Dendritic cell treated with granulocyte-macrophage colony-stimulating factor and Interleukin-4, amounts not matched to agents 40 ng/mL and 50 ng/mL, for 4 days (primary cell): Measurements from ENCODE around the gene PRR15L.
A peak's percentile ranks its signal among the peaks of the same experiment; 100 is the strongest.
"Not testable (repeated sequence)": the region's sequence is repeated elsewhere in the genome, so short reads cannot be mapped to it uniquely, and the experiment has no call there.

Experiments
- H3K27ac Mint-ChIP-seq: one replicate; pipeline ENCODE4 v1.8.0; 2022; ENCODE audit warnings: mild to moderate bottlenecking, mixed read lengths
- H3K27me3 Mint-ChIP-seq: one replicate; pipeline ENCODE4 v1.8.0; 2022; ENCODE audit warnings: mild to moderate bottlenecking, mixed read lengths
- H3K36me3 Mint-ChIP-seq: one replicate; pipeline ENCODE4 v1.8.0; 2022; ENCODE audit warnings: low read depth, mixed read lengths
- H3K4me1 Mint-ChIP-seq: one replicate; pipeline ENCODE4 v1.8.0; 2022; ENCODE audit warnings: low read depth, mixed read lengths
- H3K4me3 Mint-ChIP-seq: one replicate; pipeline ENCODE4 v1.8.0; 2022; ENCODE audit warnings: mild to moderate bottlenecking, moderate library complexity, mixed read lengths
- H3K9me3 Mint-ChIP-seq: one replicate; pipeline ENCODE4 v1.8.0; 2022; ENCODE audit warnings: mixed read lengths
- intact Hi-C: fragments of 100-400 bp; cut with micrococcal nuclease; formaldehyde crosslinking; loops from one replicate; pipeline ENCODE4 v1.15.0; 2022

Gene PRR15L

DNA sequence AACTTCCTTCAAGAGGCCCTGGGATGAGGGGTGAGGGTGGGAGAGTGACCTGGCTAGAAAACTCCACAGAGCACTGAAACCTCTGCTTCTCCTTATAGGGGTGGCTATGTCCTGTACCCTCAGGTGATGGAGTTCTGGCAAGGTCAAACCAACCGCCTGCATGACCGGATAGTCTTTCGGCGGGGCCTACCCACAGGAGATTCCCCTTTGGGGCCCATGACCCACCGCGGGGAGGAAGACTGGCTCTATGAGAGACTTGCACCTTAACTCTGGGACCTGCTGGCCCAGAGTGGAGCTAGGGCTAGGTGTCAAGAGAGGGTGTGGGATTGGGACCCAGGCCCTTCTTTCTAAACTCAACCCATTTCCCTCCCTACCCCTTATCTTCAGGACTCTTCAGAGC lies 11.2 kb downstream of the PRR15L start:
- Mint-ChIP-seq H3K27me3 (no peaks in the 10 kb centered on the region), H3K9me3 (no peaks in the 10 kb centered on the region), H3K4me1 (peaks cover 88% of the 10 kb centered on the region), H3K36me3 (peaks cover 64% of the 10 kb centered on the region), H3K27ac (peak overlapping the region; percentile 74), H3K4me3 (no peak overlapping the region)
- intact Hi-C loops, result no loop called here

DNA sequence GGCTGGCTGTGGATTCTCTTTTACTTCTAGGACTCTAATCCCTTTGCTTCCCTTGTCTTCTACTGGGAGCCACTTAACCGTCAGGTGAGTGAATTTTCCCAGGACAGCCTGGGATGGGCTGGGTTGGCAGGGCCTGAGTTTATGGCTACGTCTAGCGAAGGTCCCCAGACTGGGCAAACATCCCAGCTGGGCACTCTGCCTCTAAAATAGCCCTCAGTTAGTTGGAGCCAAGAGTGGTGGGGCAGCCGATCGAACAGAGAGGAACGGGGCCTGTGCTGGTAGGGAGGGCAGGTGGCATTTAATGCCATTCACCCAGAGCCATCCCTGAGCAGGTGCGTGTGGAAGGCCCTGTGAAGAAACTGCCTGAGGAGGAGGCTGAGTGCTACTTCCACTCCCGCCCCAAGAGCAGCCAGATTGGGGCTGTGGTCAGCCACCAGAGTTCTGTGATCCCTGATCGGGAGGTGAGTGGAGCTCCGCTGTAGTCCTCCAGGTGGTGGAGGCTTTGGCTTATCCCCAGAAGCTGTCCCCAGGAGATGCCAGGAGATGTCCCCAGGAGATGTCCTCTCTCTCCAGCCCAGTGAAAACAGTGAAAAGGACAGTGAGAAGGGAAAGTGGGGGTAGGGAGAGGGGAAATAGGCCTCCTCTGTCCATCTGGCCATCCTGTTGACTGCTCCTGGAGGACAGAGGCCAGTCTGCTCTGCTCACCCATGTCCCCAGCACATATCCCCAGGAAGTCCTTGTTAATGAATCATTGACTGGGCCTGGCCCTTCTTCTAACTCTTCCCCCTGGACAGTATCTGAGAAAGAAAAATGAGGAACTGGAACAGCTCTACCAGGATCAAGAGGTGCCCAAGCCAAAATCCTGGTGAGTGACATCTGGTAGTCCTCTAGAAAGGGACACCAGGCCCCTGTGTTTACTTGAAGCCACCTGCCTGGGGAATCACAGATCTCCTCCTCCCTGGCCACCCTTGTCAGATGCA lies 11.9 kb downstream of the PRR15L start:
- Mint-ChIP-seq H3K4me1 (peaks cover 87% of the 10 kb centered on the region), H3K9me3 (no peaks in the 10 kb centered on the region), H3K27me3 (no peaks in the 10 kb centered on the region), H3K4me3 (no peak overlapping the region), H3K27ac (peak overlapping the region; percentile 74), H3K36me3 (peaks cover 71% of the 10 kb centered on the region)
- intact Hi-C loops, result no loop called here

DNA sequence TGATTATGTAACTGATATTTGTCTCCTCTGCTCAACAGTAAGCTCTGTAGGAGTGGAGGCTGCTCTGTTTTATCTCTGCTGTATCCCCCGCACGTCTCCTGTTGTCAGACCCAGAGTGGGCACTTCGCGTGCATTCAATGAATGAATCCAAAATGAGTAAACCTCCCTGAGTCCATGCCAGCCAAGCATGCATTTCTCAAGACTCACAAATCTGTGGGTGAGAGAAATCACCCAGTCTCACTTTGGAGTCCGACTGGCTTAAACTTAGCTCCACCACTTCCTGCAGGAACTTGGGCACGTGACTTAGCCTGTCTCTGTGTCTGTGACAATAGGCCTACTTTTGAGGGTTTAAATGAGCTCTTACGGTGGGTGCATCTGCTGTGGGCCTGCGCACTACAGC lies 12.6 kb downstream of the PRR15L start:
- H3K36me3 Mint-ChIP-seq, result peaks cover 72% of the 10 kb centered on the region
- peaks cover 87% of the 10 kb centered on the region for H3K4me1 Mint-ChIP-seq
- H3K27me3 Mint-ChIP-seq, result no peaks in the 10 kb centered on the region
- peak overlapping the region; percentile 30 for H3K4me3 Mint-ChIP-seq
- H3K27ac Mint-ChIP-seq, result peak overlapping the region; percentile 74
- H3K9me3 Mint-ChIP-seq, result no peaks in the 10 kb centered on the region
- intact Hi-C loops, result no loop called here

DNA sequence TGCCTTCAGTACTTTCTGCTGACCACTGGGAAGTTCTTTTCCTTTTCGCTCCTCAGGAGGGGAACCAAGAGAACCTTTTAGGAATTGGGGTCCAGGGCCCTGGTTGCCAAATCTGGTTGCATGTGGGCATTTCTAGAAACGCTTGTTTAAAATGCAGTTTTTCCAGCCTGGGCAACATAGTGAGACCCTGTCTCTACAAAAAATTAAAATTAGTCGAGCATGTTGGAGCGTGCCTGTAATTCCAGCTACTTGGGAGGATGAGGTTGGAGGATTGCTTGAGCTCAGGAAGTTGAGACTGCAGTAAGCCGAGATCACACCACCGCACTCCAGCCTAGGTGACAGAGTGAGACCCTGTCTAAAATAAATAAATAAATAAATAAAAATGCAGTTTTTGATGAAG lies 15.1 kb downstream of the PRR15L start:
- H3K27ac Mint-ChIP-seq, result peak overlapping the region; percentile 87
- no peaks in the 10 kb centered on the region for H3K9me3 Mint-ChIP-seq
- peak overlapping the region; percentile 86 for H3K4me3 Mint-ChIP-seq
- no peaks in the 10 kb centered on the region for H3K27me3 Mint-ChIP-seq
- H3K4me1 Mint-ChIP-seq, result peaks cover 69% of the 10 kb centered on the region
- intact Hi-C loops, result no loop called here
- peaks cover 54% of the 10 kb centered on the region for H3K36me3 Mint-ChIP-seq

DNA sequence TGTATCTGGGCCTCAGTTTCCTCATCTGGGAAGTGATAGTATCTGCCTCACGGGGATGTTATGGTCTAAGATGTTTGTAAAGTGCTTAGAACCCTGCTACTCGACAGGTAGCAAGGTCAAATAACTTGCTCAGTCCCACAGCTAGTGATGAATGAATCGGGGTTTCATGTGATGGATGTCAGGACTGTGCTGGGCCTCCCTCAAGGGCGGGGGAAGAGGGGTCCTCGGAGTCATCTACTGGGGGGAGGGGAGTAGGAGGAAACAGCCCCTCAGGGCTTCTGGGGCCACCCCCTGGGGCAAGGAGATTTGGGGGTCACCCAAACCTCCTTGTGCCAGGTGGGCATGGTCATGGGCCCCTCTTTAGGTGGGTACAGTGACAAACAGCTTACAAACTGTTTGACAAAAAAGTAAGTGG lies 15.6 kb downstream of the PRR15L start:
- intact Hi-C loops, result no loop called here
- H3K27me3 Mint-ChIP-seq, result no peaks in the 10 kb centered on the region
- peak overlapping the region; percentile 87 for H3K27ac Mint-ChIP-seq
- H3K4me1 Mint-ChIP-seq, result peaks cover 65% of the 10 kb centered on the region
- H3K4me3 Mint-ChIP-seq, result peak overlapping the region; percentile 86
- peaks cover 50% of the 10 kb centered on the region for H3K36me3 Mint-ChIP-seq
- H3K9me3 Mint-ChIP-seq, result no peaks in the 10 kb centered on the region

DNA sequence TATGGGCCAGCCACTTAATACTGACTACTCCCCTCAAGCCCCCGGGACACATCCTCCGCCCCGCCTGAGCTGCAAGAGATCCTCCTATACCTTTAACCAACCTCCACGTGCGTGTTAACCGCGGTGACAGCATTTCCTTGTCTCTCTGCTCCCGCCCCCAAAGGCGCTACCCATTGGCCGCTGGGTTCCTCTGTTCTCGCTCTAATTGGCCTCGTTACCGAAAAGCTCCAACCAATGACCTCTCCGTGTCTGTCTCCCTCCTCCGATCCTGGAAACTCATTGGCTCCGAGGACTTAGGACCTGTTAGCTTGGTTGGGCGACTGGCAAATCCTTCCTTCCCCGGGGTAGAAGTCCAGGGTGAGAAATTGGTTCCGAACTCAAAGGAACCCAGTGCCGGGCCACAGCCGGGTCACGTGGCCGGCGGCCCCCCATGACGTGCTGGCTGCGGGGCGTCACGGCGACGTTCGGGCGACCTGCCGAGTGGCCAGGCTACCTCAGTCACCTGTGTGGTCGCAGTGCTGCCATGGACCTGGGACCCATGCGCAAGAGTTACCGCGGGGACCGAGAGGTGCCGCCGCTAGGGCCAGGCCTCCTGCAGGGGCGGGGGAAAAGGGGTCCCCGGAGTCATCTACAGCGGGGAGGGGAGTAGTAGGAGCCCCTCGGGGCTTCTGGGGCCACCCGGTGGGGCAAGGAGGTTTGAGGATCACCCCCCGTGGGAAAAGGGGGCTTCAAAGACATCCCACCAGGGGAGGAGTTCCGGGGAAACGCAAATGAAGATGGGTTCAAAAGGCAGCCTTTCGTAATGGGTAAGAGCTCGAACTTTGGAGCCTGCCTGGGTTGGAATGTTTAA lies 16.2 kb downstream of the PRR15L start, which contains the start of gene PNPO:
Gene PNPO (plus strand): TSS at position 326 of the 850 bp plus-strand sequence. CDS start 105 bp downstream, at position 431.
- Mint-ChIP-seq H3K4me3 (peak within 1 kb of the TSS; percentile 86), H3K9me3 (no peaks in the 10 kb centered on the region), H3K4me1 (peaks cover 65% of the 10 kb centered on the region), H3K27ac (peak within 1 kb of the TSS; percentile 87), H3K27me3 (no peaks in the 10 kb centered on the region), H3K36me3 (peaks cover 43% of the 10 kb centered on the region)
- intact Hi-C loops, result loop anchor here (2.0 kb wide), 1 partner anchor 47 kb away; no protein-coding TSS in a partner anchor

DNA sequence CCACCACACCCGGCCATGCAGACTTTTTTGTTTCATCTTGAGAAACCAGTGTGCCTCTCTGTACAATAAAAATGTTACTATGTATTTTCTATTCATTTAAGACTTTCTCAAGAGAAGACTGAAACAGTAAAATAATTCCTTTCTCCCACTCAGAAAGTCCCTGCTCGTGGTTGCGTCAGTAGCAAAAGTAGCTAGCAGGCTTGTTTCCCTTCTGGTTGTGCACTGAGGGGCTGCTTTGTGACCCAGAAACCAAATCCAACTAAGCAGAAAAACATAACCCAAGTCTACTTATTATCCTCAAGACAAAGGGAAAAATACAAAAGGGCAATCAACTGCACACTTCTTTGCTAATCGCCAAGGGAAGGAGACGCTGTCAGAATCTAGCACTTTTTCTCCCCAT lies 19.7 kb downstream of the PRR15L start:
- Mint-ChIP-seq H3K4me3 (no peak overlapping the region), H3K27ac (no peak overlapping the region), H3K4me1 (peaks cover 33% of the 10 kb centered on the region), H3K9me3 (no peaks in the 10 kb centered on the region), H3K27me3 (no peaks in the 10 kb centered on the region), H3K36me3 (peaks cover 13% of the 10 kb centered on the region)
- intact Hi-C loops, result no loop called here

DNA sequence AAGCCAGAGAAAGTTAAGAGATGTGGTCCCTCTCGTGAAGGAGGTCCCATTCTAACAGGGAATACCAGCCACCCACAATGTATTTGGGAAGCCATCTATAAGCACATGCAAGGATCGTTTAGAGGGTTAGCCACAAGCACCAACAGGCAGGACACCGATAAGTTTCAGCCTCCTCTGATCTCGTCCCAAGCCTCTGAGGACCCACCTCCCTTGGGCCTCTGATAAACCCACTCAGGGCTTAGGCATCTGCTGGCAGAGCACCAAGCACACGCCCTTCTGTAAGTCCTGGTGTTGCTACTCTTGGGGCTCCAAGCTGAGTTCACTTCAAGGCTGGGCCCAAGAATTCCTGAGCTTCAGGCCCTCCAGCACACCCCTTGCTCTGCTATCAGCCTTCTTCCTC lies 21.7 kb downstream of the PRR15L start:
- Mint-ChIP-seq H3K9me3 (no peaks in the 10 kb centered on the region), H3K27ac (no peak overlapping the region), H3K36me3 (peaks cover 12% of the 10 kb centered on the region), H3K4me1 (peaks cover 18% of the 10 kb centered on the region), H3K4me3 (no peak overlapping the region), H3K27me3 (no peaks in the 10 kb centered on the region)
- intact Hi-C loops, result no loop called here

DNA sequence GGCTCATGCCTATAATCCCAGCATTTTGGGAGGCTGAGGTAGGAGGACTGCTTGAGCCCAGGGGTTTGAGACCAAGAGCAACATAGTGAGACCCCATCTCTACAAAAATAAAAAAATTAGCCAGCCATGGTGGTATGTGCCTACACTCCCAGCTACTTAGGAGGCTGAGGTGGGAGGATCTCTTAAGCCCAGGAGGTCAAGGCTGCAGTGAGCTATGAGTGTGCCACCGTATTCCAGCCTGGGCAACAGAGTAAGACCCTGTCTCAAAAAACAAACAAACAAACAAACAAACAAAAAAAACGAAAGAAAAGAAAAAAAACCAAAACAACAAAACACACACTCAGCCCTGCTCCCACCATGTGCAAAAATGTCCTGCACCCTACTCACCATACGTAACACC lies 22.2 kb downstream of the PRR15L start:
- H3K4me3 Mint-ChIP-seq, H3K27me3 Mint-ChIP-seq, H3K9me3 Mint-ChIP-seq, intact Hi-C loops, H3K27ac Mint-ChIP-seq: not testable (repeated sequence)
- peaks cover 13% of the 10 kb centered on the region for H3K36me3 Mint-ChIP-seq
- peaks cover 14% of the 10 kb centered on the region for H3K4me1 Mint-ChIP-seq

DNA sequence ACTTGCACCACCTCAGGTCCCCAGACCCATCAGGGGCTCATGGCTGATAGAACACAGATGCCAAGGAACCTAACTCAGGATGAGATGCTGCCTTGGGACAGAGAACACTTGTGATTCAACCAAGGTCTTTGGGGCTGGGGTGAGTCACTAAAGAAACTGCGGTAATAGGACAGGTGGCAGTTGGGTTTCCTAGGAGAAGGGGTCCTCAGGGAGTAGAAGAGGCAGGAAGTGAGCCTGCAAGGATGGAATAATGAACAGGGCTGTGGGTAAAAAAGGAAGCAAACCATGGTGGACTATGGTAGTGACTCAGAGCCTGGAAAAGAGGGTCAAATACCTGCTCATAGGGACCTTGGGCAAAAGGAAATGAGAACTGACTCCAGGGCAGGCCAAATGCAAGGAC lies 22.8 kb downstream of the PRR15L start:
- Mint-ChIP-seq H3K4me3 (no peak overlapping the region), H3K27me3 (no peaks in the 10 kb centered on the region), H3K9me3 (no peaks in the 10 kb centered on the region), H3K27ac (no peak overlapping the region), H3K36me3 (peaks cover 19% of the 10 kb centered on the region), H3K4me1 (peaks cover 7% of the 10 kb centered on the region)
- intact Hi-C loops, result no loop called here

DNA sequence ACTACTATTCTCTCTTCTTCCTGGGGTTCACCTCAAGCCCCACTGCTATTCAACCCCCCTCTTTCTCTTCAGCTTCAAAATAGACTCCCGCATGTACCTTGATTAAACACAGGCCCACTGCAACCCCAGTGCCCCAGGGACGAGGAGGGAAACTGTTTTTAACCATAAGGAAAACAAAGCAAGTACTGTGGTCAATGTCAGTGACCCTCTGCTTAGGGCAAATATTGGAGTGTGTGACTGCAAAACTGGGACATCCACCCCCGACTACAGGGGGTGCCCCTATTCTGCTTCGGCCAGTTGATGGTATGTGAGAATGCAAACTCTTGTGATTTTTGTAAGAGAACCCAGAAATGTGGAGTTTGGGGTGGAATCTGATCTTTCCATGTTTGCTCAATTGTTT lies 25.8 kb downstream of the PRR15L start:
- Mint-ChIP-seq H3K4me3 (no peak overlapping the region), H3K27ac (no peak overlapping the region), H3K36me3 (peaks cover 46% of the 10 kb centered on the region), H3K4me1 (peaks cover 4% of the 10 kb centered on the region), H3K9me3 (no peaks in the 10 kb centered on the region), H3K27me3 (no peaks in the 10 kb centered on the region)
- intact Hi-C loops, result no loop called here

DNA sequence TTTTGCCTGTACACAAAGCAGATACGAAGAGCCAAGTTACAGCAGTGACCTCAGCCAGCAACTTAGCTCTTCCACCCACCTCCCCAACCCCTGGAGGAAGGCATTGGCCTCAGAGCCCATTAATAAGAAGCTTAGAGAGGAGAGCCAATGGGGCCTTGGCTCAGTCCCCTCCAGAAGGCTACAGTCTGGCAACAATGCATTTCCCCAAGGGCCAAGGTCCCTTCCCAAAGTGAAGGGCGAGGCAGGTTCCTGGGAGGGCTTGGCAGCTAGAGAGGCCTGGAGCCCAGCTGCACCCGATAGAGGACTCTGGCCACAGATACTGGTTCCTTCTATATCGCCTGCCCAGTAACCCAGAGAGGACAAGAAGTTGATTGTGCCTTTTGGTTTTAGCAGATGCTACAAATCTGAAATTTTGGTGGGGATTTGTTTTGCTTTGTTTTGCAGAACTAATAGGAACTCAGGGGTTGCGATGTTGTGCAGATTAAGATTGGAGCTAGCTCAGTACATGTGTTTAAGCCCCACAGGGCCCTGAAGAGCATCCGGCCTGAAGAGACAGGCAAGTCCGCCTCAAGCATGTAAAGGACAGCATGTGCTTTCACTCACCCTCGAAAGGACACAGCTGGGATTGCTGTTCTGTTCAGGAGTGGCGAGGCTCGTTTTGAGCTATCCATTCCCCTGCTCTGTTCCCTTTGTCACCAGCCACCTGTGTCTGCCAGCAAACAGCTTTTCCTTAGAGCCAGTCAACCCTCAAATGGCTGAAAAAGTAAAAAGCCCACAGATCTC lies 28.3 kb downstream of the PRR15L start:
- Mint-ChIP-seq H3K27ac (no peak overlapping the region), H3K4me3 (no peak overlapping the region)
- intact Hi-C loops, result no loop called here

DNA sequence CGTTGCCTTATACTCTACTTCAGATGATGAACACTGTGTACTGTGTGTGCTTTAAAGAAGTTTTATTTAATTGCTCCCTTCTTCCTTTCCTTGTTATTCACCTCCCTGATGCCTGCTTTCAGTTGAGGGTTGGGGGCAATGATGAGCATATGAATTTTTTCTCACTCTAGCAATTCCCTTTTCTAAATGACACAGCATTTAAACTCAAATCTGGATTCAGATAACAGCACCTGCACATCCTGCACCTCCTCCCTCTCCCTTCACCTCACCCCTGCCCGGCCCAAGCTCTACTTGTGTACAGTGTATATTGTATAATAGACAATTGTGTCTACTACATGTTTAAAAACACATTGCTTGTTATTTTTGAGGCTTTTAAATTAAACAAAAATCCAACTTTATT lies 29.3 kb downstream of the PRR15L start:
- no peaks in the 10 kb centered on the region for H3K4me1 Mint-ChIP-seq
- intact Hi-C loops, result no loop called here
- H3K4me3 Mint-ChIP-seq, result no peak overlapping the region
- H3K27me3 Mint-ChIP-seq, result no peaks in the 10 kb centered on the region
- peaks cover 78% of the 10 kb centered on the region for H3K36me3 Mint-ChIP-seq
- H3K9me3 Mint-ChIP-seq, result no peaks in the 10 kb centered on the region
- no peak overlapping the region for H3K27ac Mint-ChIP-seq

More for the DNA sequence above, 28.3 kb downstream of the PRR15L start:
- Mint-ChIP-seq H3K9me3 (no peaks in the 10 kb centered on the region), H3K4me1 (no peaks in the 10 kb centered on the region), H3K36me3 (peaks cover 68% of the 10 kb centered on the region), H3K27me3 (no peaks in the 10 kb centered on the region)
